ENCODE results near the gene WDR45.
"Not testable (repeated sequence)": the region's sequence is repeated elsewhere in the genome, so short reads cannot be mapped to it uniquely, and the experiment has no call there.

WDR45 gene

GRCh38 chrX:49079489-49080428 lies at the start of gene WDR45:
Gene WDR45 (minus strand): TSS chrX:49079887. CDS start chrX:49078095, 1,792 bp downstream.
- in situ Hi-C loops (cut with HindIII; ENCODE audit: low sequenced_read_pairs): no loop called here

- in situ Hi-C loops (cut with HindIII; ENCODE audit: low sequenced_read_pairs): no loop called here
Observed at GRCh38 chrX:49129427-49129826, 49.7 kb upstream of the WDR45 start.

GRCh38 chrX:49127742-49128258 lies 48.1 kb upstream of the WDR45 start:
- in situ Hi-C loops (cut with HindIII; ENCODE audit: low sequenced_read_pairs): not testable (repeated sequence)

GRCh38 chrX:49122499-49122898 lies 42.8 kb upstream of the WDR45 start:
- in situ Hi-C loops (cut with HindIII; ENCODE audit: low sequenced_read_pairs): no loop called here

- in situ Hi-C loops (cut with HindIII; ENCODE audit: low sequenced_read_pairs): no loop called here
Observed at GRCh38 chrX:49120091-49120490, 40.4 kb upstream of the WDR45 start.

- in situ Hi-C loops (cut with HindIII; ENCODE audit: low sequenced_read_pairs): no loop called here
Observed at GRCh38 chrX:49117581-49117980, 37.9 kb upstream of the WDR45 start.

GRCh38 chrX:49116716-49117115 lies 37.0 kb upstream of the WDR45 start:
- in situ Hi-C loops (cut with HindIII; ENCODE audit: low sequenced_read_pairs): no loop called here

- in situ Hi-C loops (cut with HindIII; ENCODE audit: low sequenced_read_pairs): no loop called here
Observed at GRCh38 chrX:49116076-49116475, 36.4 kb upstream of the WDR45 start.

GRCh38 chrX:49111791-49112190 lies 32.1 kb upstream of the WDR45 start:
- in situ Hi-C loops (cut with HindIII; ENCODE audit: low sequenced_read_pairs): no loop called here

- in situ Hi-C loops (cut with HindIII; ENCODE audit: low sequenced_read_pairs): no loop called here
Observed at GRCh38 chrX:49110417-49110816, 30.7 kb upstream of the WDR45 start.

- in situ Hi-C loops (cut with HindIII; ENCODE audit: low sequenced_read_pairs): no loop called here
Observed at GRCh38 chrX:49108641-49109040, 29.0 kb upstream of the WDR45 start.

GRCh38 chrX:49106930-49107329 lies 27.2 kb upstream of the WDR45 start:
- in situ Hi-C loops (cut with HindIII; ENCODE audit: low sequenced_read_pairs): no loop called here

- in situ Hi-C loops (cut with HindIII; ENCODE audit: low sequenced_read_pairs): no loop called here
Observed at GRCh38 chrX:49106296-49106695, 26.6 kb upstream of the WDR45 start.

- in situ Hi-C loops (cut with HindIII; ENCODE audit: low sequenced_read_pairs): no loop called here
Observed at GRCh38 chrX:49103637-49104036, 23.9 kb upstream of the WDR45 start.

GRCh38 chrX:49102190-49102589 lies 22.5 kb upstream of the WDR45 start:
- in situ Hi-C loops (cut with HindIII; ENCODE audit: low sequenced_read_pairs): no loop called here

GRCh38 chrX:49101629-49101984 lies 21.9 kb upstream of the WDR45 start:
- in situ Hi-C loops (cut with HindIII; ENCODE audit: low sequenced_read_pairs): no loop called here

- in situ Hi-C loops (cut with HindIII; ENCODE audit: low sequenced_read_pairs): no loop called here
Observed at GRCh38 chrX:49100704-49101628, 21.3 kb upstream of the WDR45 start.

- in situ Hi-C loops (cut with HindIII; ENCODE audit: low sequenced_read_pairs): no loop called here
Observed at GRCh38 chrX:49096419-49096818, 16.7 kb upstream of the WDR45 start.

- in situ Hi-C loops (cut with HindIII; ENCODE audit: low sequenced_read_pairs): no loop called here
Observed at GRCh38 chrX:49089553-49089952, 9.9 kb upstream of the WDR45 start.

GRCh38 chrX:49082271-49082871 lies 2.7 kb upstream of the WDR45 start:
- in situ Hi-C loops (cut with HindIII; ENCODE audit: low sequenced_read_pairs): no loop called here

GRCh38 chrX:49077941-49078340 lies 1.7 kb downstream of the WDR45 start:
- in situ Hi-C loops (cut with HindIII; ENCODE audit: low sequenced_read_pairs): no loop called here
